BE2C (cell line): ENCODE data around the gene DNMT3L.
"Not testable (repeated sequence)": the region's sequence is repeated elsewhere in the genome, so short reads cannot be mapped to it uniquely, and the experiment has no call there.

Experiments
- DNase-seq: peaks from one replicate; pipeline ENCODE4 v3.0.0-alpha.2; 2020
- H3K27me3 ChIP-seq: fragments of 250-450 bp; sonication (Bioruptor Pico); 2 replicates; pipeline ENCODE4 v1.5.1; 2020; ENCODE audit warnings: mild to moderate bottlenecking
- H3K36me3 ChIP-seq: fragments of 250-450 bp; sonication (Bioruptor Pico); 2 replicates; pipeline ENCODE4 v1.5.1; 2020; ENCODE audit warnings: mild to moderate bottlenecking
- H3K4me1 ChIP-seq: fragments of 250-450 bp; sonication (Bioruptor Pico); 2 replicates; pipeline ENCODE4 v1.5.1; 2020
- H3K4me3 ChIP-seq: 2 replicates; pipeline ENCODE4 v1.5.1; 2011; ENCODE audit warnings: low read depth, low read length
- H3K9me3 ChIP-seq: fragments of 250-450 bp; sonication (Bioruptor Pico); 2 replicates; pipeline ENCODE4 v1.5.1; 2020
- CTCF ChIP-seq: IDR thresholded peaks from 2 replicates; pipeline ENCODE4 v1.5.1; 2012; ENCODE audit warnings: mild to moderate bottlenecking, low read depth, low read length

DNMT3L gene

DNA sequence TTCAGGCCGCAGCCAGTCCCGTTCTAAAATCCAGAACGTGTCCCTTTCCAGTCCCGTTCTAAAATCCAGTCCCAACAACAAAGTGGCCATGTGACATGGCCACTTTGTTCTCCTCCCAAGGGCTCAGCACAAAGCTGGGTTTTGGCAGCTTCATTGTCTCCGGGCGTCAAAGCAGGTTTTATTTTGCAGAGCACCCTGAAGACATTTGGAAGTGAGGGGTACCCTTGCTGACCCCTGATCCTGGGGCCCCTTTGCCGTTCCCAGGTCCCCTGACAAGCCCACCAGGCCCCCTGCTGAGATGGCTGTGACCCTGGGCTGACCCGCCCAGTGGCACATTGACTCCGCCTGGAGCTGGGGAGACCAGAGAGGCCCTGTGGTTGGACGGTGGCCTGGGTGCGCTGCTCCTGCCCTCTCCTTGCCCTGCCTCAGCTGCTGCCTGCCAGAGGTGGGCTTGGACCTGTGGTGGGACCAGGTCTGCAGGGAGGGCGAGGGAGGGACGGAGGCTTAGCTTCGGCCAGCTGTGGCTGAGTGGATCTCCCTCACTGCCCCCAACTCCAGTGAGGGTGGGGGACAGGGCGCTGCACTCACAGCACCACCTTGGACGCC is 42.4 kb upstream of the DNMT3L start:
- TF ChIP-seq CTCF = no peak
- no peaks in the 10 kb centered on the region for H3K4me1 ChIP-seq

GRCh38 chr21:44303490-44303981 is 41.8 kb upstream of the DNMT3L start:
- Histone ChIP-seq H3K4me1 (no peaks in the 10 kb centered on the region), H3K36me3 (no peaks in the 10 kb centered on the region), H3K27me3 (no peaks in the 10 kb centered on the region), H3K9me3 (no peaks in the 10 kb centered on the region), H3K4me3 (no peak overlapping the region)
- DNase-seq = no peak
- no peak for TF ChIP-seq CTCF

More for the DNA sequence above, 42.4 kb upstream of the DNMT3L start:
- no peak overlapping the region for H3K4me3 ChIP-seq
- H3K36me3 ChIP-seq = no peaks in the 10 kb centered on the region
- no peaks in the 10 kb centered on the region for H3K9me3 ChIP-seq
- DNase-seq = no peak
- no peaks in the 10 kb centered on the region for H3K27me3 ChIP-seq

DNA sequence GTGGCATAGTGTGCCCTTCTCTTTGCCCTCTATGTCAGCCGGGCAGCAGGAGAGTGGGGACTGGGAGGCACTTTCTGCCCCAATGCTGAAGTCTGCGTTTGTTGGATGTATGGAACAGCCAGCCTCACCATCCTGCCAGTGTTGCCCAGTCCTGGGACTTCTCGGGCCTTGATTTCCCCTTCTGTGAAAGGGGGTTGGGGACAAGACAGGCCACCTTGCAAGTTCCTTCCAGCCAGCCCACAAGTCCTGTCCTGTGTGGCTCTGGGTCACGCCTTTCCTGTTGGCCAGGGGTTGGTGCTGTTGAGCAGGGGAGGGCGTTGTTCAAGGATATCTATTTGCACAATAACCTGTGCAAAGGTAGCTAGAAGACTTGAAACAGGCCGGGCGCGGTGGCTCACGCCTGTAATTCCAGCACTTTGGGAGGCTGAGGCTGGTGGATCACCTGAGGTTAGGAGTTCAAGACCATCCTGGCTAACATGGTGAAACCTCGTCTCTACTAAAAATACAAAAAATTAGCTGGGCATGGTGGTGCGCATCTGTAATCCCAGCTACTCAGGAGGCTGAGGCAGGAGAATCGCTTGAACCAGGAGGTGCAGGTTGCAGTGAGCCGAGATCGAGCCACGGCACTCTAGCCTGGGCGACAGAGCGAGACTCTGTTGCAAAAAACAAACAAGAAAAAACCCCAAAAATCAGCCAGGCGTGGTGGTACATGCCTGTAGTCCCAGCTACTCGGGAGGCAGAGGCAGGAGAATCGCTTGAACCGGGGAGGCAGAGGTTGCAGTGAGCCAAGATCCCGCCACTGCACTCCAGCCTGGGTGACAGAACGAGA is 41.1 kb upstream of the DNMT3L start:
- H3K4me1 ChIP-seq, DNase-seq: not testable (repeated sequence)
- TF ChIP-seq CTCF = peak; percentile 24

DNA sequence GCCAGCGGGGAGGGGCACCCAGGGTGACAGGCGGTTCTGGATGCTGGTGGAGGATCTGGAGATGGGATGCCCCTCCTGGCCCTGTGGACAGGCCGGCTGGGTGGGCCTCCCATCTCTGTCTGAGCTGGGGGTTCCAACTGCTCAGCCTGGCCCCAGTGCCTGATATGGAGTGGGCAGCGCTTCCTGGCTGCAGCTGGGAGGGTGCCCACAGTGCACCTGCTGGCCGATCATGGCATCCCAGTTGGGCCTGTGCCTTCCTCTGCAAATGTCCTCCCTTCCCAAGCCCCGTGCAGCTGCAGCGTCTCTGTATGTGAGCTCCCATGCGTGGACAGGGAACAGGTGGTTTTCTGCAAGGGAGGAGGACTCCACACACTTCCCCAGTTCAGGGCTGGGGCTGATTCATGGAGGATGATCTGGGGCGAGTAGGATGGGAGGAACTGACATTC is 40.3 kb upstream of the DNMT3L start:
- H3K4me3 ChIP-seq = no peak overlapping the region
- H3K4me1 ChIP-seq = no peaks in the 10 kb centered on the region
- H3K36me3 ChIP-seq = no peaks in the 10 kb centered on the region
- H3K27me3 ChIP-seq = no peaks in the 10 kb centered on the region
- DNase-seq = no peak
- no peak for TF ChIP-seq CTCF
- no peaks in the 10 kb centered on the region for H3K9me3 ChIP-seq

More for the DNA sequence above, 41.1 kb upstream of the DNMT3L start:
- H3K27me3 ChIP-seq, H3K9me3 ChIP-seq, H3K36me3 ChIP-seq, H3K4me3 ChIP-seq: not testable (repeated sequence)

GRCh38 chr21:44301141-44301540 is 39.4 kb upstream of the DNMT3L start:
- Histone ChIP-seq H3K36me3 (no peaks in the 10 kb centered on the region), H3K4me1 (no peaks in the 10 kb centered on the region), H3K4me3 (peak overlapping the region; percentile 61), H3K27me3 (no peaks in the 10 kb centered on the region), H3K9me3 (no peaks in the 10 kb centered on the region)
- no peak for TF ChIP-seq CTCF
- no peak for DNase-seq
